HUDEP-2 (cell line): Measurements from ENCODE around the gene IFRD1.
"Not testable (repeated sequence)": the region's sequence is repeated elsewhere in the genome, so short reads cannot be mapped to it uniquely, and the experiment has no call there.

Experiments used
- DNase-seq, 76 experiments: peaks; one replicate each; lab custom pipeline; 2025; ENCODE audit not compliant: unreplicated experiment in 76 of 76; lab: John Stamatoyannopoulos, UW

The IFRD1 gene

GRCh38 chr7:112510743-112511110 is 60.5 kb downstream of the IFRD1 start:
- DNase-seq, result no peak

DNA sequence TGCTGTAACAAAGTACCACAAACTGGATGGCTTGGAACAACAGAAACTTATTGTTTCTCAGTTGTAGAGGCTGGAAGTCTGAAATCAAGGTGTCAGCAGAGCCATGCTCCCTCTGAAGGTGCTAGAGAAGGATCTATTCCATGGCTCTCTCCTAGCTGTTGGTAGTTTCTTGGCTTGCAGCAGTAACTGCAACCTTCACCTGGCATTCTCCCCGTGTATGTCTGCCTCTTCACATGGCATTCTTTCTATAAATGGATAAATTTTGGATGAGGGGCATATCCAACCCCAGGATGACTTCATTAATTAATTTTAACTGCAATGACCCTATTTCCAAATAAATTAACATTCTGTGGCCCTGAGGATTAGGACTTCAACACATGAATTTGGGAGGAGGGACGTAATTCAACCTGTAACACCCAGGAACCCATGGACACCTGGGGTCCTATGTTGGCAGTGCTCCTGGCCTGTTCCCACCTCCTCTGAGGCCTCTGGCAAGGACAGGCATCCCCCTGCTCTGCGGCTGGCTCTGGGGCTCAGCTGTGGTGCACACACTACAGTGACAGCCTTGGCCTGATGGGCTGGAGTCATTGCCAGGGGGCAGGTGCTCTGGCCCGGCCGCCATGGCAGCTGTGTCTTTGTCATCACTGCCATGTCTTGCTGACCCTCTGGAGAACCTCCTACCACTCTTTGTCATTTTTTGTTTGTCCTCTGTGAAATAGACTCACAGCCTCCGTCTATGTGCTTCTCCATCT is 61.4 kb downstream of the IFRD1 start:
- no peak for DNase-seq

- DNase-seq, result no peak
Observed at GRCh38 chr7:112512451-112513210, 62.4 kb downstream of the IFRD1 start.

DNA sequence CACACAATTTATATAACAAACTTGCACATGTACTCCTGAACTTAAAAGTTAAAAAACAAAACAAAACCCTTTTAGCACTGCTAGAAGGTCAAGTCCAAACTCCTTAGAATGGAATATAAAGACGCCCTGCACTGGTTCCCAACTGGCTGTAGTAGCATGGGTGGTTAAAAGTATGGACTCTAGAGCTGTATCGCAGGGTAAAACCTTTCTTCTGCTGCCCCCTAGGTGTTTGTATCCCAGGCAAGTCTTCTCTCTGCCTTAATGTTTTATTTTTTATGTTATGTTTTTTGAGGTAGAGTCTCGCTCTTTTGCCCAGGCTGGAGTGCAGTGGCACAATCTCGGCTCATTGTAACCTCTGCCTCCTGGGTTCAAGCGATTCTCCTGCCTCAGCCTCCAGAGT is 65.7 kb downstream of the IFRD1 start:
- DNase-seq, result no peak

GRCh38 chr7:112516418-112516817 is 66.2 kb downstream of the IFRD1 start:
- not testable (repeated sequence) for DNase-seq

- DNase-seq, result no peak
Observed at GRCh38 chr7:112517487-112517886, 67.2 kb downstream of the IFRD1 start.

DNA sequence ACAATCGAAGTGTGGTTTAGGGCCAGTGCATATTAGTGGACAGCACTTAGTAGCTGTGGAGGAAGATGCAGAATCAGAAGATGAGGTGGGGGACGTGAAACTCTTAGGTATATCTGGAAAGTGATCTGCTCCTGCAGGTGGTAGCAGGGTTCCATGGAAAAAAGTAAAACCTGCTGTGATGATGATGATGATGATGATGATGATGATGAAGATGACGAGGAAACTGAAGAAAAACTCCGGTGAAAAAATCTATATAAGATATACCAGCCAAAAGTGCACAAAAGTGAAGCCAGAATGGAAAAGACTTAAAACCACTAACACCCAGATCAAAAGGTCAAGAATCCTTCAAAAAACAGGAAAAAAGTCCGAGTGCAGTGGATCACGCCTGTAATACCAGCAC is 70.5 kb downstream of the IFRD1 start:
- no peak for DNase-seq

DNA sequence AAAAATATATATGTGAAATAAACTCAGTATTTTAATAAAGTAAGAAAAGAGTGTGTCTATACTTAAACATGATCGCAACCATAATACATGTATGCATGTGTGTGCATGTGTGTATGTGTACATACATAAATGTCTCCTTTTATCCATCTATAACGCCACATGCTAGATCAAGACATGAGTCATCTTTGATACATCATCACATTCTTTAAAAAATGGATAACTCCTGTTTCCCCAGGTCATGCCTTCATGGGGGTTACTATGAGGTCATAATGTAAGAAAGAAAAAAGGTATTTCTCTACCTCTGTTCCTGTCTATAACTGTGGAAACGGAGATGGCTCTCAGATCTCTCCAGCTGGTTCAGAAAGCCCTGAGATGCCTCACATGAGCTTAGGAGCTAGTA is 71.7 kb downstream of the IFRD1 start:
- DNase-seq, result no peak

DNA sequence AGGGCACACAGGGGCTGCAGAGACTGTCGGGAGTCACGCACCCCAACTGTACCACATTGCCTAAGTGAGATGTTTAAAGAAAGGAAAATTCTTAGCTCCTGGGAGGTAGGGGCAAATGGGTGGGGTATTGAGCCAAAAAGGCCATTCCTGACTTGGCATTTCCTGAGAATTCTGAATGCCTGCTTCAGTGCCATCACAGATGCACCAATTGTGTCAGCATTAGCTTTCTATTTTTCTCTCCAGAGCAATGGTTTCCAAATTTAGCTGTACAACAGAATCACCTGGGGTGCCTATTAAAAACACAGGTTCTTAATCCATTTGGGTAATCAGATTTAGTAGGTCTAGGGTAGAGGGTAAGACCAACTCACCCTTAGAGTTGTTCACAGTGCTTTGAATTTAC is 73.6 kb downstream of the IFRD1 start:
- no peak for DNase-seq
